Keratinocyte (primary cell): Measurements from ENCODE around the gene LRRC52. TPM values are rescaled to one million over a fixed set of nuclear protein-coding genes. Genes with fewer than 3 reads are reported as not detected.

Experiments used
- DNase-seq: peaks from one replicate; pipeline ENCODE4 v3.0.0-alpha.2; 2011; ENCODE audit warnings: low read depth, missing footprints, low spot score
- FAIRE-seq: peaks from 2 replicates; lab custom pipeline; 2011; peaks lifted over from hg19 to GRCh38; lab: Jason Lieb, UNC
- H2AFZ ChIP-seq: 2 replicates; pipeline ENCODE4 v1.6.0; 2012; ENCODE audit warnings: low read length, control low read depth, inconsistent platforms; ENCODE audit not compliant: control insufficient read depth
- H3K27ac ChIP-seq: 2 replicates; pipeline ENCODE4 v1.5.1; 2011; ENCODE audit warnings: low read length; ENCODE audit not compliant: control insufficient read depth, insufficient read depth
- H3K27me3 ChIP-seq: 3 replicates; pipeline ENCODE4 v1.6.0; 2011; ENCODE audit warnings: low read length; ENCODE audit not compliant: control insufficient read depth, insufficient read depth; ENCODE audit errors: extremely low read depth
- H3K36me3 ChIP-seq, 2 experiments: 2 replicates in 1 of 2; 3 replicates in 1 of 2; pipeline ENCODE4 v1.5.1; 2011; ENCODE audit warnings: low read length in 2 of 2, mild to moderate bottlenecking in 1 of 2; ENCODE audit not compliant: control insufficient read depth in 2 of 2, insufficient read depth in 2 of 2; ENCODE audit errors: extremely low read depth in 1 of 2
- H3K4me1 ChIP-seq: 3 replicates; pipeline ENCODE4 v1.5.1; 2011; ENCODE audit warnings: low read length; ENCODE audit not compliant: control insufficient read depth, insufficient read depth; ENCODE audit errors: extremely low read depth
- H3K4me2 ChIP-seq: 3 replicates; pipeline ENCODE4 v1.6.0; 2011; ENCODE audit warnings: low read depth, low read length; ENCODE audit not compliant: control insufficient read depth, insufficient read depth; ENCODE audit errors: extremely low read depth
- H3K4me3 ChIP-seq, 3 experiments: fragments of 200-600 bp in 1 of 3; sonication (generic) in 1 of 3; 2 replicates in 2 of 3; 3 replicates in 1 of 3; pipeline ENCODE4 v1.5.1; 2011 to 2016; ENCODE audit warnings: low read length in 3 of 3, mild to moderate bottlenecking in 3 of 3, control low read depth in 2 of 3, inconsistent platforms in 1 of 3, low read depth in 1 of 3, mixed read lengths in 1 of 3, mixed run types in 1 of 3, moderate library complexity in 1 of 3; ENCODE audit not compliant: control insufficient read depth in 2 of 3, insufficient read depth in 2 of 3; ENCODE audit errors: extremely low read depth in 1 of 3
- H3K79me2 ChIP-seq: 2 replicates; pipeline ENCODE4 v1.6.0; 2012; ENCODE audit warnings: low read length; ENCODE audit not compliant: control insufficient read depth, insufficient read depth
- H3K9ac ChIP-seq: 3 replicates; pipeline ENCODE4 v1.6.0; 2011; ENCODE audit warnings: low read length; ENCODE audit not compliant: control insufficient read depth, insufficient read depth; ENCODE audit errors: extremely low read depth
- H3K9me1 ChIP-seq: 3 replicates; pipeline ENCODE4 v1.6.0; 2011; ENCODE audit warnings: low read length; ENCODE audit not compliant: control insufficient read depth, insufficient read depth; ENCODE audit errors: extremely low read depth
- H3K9me3 ChIP-seq: 2 replicates; pipeline ENCODE4 v1.5.1; 2012; ENCODE audit warnings: low read depth, low read length; ENCODE audit not compliant: control insufficient read depth
- H4K20me1 ChIP-seq: 3 replicates; pipeline ENCODE4 v1.6.0; 2011; ENCODE audit warnings: low read length; ENCODE audit not compliant: control insufficient read depth, insufficient read depth; ENCODE audit errors: extremely low read depth
- CTCF ChIP-seq, 3 experiments: IDR thresholded peaks in 1 of 3; conservative IDR thresholded peaks in 1 of 3; optimal IDR thresholded peaks in 1 of 3; 2 replicates in 2 of 3; 3 replicates in 1 of 3; pipeline versions ENCODE3 to v1.5.1; 2011; ENCODE audit warnings: low read length in 3 of 3, mild to moderate bottlenecking in 3 of 3, moderate library complexity in 2 of 3, control low read depth in 1 of 3, inconsistent platforms in 1 of 3; ENCODE audit not compliant: insufficient read depth in 2 of 3; ENCODE audit errors: extremely low read depth in 1 of 3
- EZH2 ChIP-seq: IDR thresholded peaks from one replicate; pipeline ENCODE4 v1.6.1; 2012; ENCODE audit warnings: inconsistent platforms, mild to moderate bottlenecking, low read length, moderate library complexity
- dilution Hi-C: fragments of 300-500 bp; cut with MboI; formaldehyde crosslinking; loops from one replicate; pipeline ENCODE4 v1.7.0; 2020; ENCODE audit warnings: low sequenced_read_pairs; ENCODE audit not compliant: extremely low pct_ligation_motif_present
- polyA plus RNA-seq, 5 experiments: library from polyadenylated mRNA; depleted of rRNA in 3 of 5; stranded (reverse) in 3 of 5; stranded (forward) in 1 of 5; unstranded in 1 of 5; fragments of >200 nt; gene quantifications; 1 replicate in 1 of 5; 2 replicates in 3 of 5; 3 replicates in 1 of 5; pipeline versions ENCODE4 v1.2.1 to v1.2.3, GENCODE V29; 2011 to 2012; ENCODE audit warnings: missing spikeins in 2 of 5, low read depth in 1 of 5, low replicate concordance in 1 of 5

Gene LRRC52
- polyA plus RNA-seq, 1 donor (not counting 4 experiments of a cell fraction or from before 2014, with no cell fraction given), result not detected

GRCh38 chr1:165562571-165562970, 18.8 kb downstream of the LRRC52 start:
- Histone ChIP-seq H3K4me1 (no peaks in the 10 kb centered on the region), H4K20me1 (no peaks in the 10 kb centered on the region), H3K4me2 (no peak overlapping the region), H3K27me3 (peaks cover 25% of the 10 kb centered on the region), H3K36me3 (no peaks in the 10 kb centered on the region), H2AFZ (no peak overlapping the region), H3K9ac (no peak overlapping the region), H3K27ac (no peak overlapping the region), H3K79me2 (no peaks in the 10 kb centered on the region), H3K4me3 (no peak overlapping the region), H3K9me3 (no peaks in the 10 kb centered on the region), H3K9me1 (no peaks in the 10 kb centered on the region)
- dilution Hi-C loops, result no loop called here
- FAIRE-seq (no peak), DNase-seq (no peak)
- no peak for TF ChIP-seq CTCF (optimal IDR thresholded peaks at IDR 0.05 in 1 of 3, IDR thresholded peaks at IDR 0.05 in 1 of 3, conservative IDR thresholded peaks at IDR 0.05 in 1 of 3; ENCODE audit: extremely low read depth in 1 of 3, insufficient read depth in 2 of 3, low read length in 3 of 3)
- TF ChIP-seq EZH2, result no peak

- H3K4me3 ChIP-seq, result no peak overlapping the region
- H3K9ac ChIP-seq, result no peak overlapping the region
- no peak for TF ChIP-seq EZH2
- no peak overlapping the region for H3K4me2 ChIP-seq
- no peaks in the 10 kb centered on the region for H3K4me1 ChIP-seq
- H3K9me3 ChIP-seq, result no peaks in the 10 kb centered on the region
- no peak overlapping the region for H3K27ac ChIP-seq
- H3K36me3 ChIP-seq, result no peaks in the 10 kb centered on the region
- no peaks in the 10 kb centered on the region for H4K20me1 ChIP-seq
- dilution Hi-C loops, result no loop called here
- DNase-seq (no peak), FAIRE-seq (no peak)
- peaks cover 30% of the 10 kb centered on the region for H3K27me3 ChIP-seq
- no peak overlapping the region for H2AFZ ChIP-seq
- no peaks in the 10 kb centered on the region for H3K9me1 ChIP-seq
- no peaks in the 10 kb centered on the region for H3K79me2 ChIP-seq
These were observed 19.8 kb downstream of the LRRC52 start for GRCh38 chr1:165563551-165563950.

GRCh38 chr1:165564561-165564960, 20.8 kb downstream of the LRRC52 start:
- H3K36me3 ChIP-seq, result no peaks in the 10 kb centered on the region
- H3K9me3 ChIP-seq, result no peaks in the 10 kb centered on the region
- dilution Hi-C loops, result no loop called here
- no peak for DNase-seq
- no peak overlapping the region for H2AFZ ChIP-seq
- H3K79me2 ChIP-seq, result no peaks in the 10 kb centered on the region
- no peak overlapping the region for H3K9ac ChIP-seq
- H3K4me2 ChIP-seq, result no peak overlapping the region
- H3K9me1 ChIP-seq, result no peaks in the 10 kb centered on the region
- no peaks in the 10 kb centered on the region for H3K4me1 ChIP-seq
- no peak for FAIRE-seq
- H3K27ac ChIP-seq, result no peak overlapping the region
- TF ChIP-seq EZH2, result no peak
- TF ChIP-seq CTCF (optimal IDR thresholded peaks at IDR 0.05 in 1 of 3, IDR thresholded peaks at IDR 0.05 in 1 of 3, conservative IDR thresholded peaks at IDR 0.05 in 1 of 3; ENCODE audit: extremely low read depth in 1 of 3, insufficient read depth in 2 of 3, low read length in 3 of 3), result no peak
- peaks cover 30% of the 10 kb centered on the region for H3K27me3 ChIP-seq
- H3K4me3 ChIP-seq, result no peak overlapping the region
- H4K20me1 ChIP-seq, result no peaks in the 10 kb centered on the region
